Uterus (tissue), 4 donors: ENCODE measurements around the gene SNAP29. TPM values are rescaled to one million over a fixed set of nuclear protein-coding genes. Genes with fewer than 3 reads are reported as not detected.
A peak's percentile ranks its signal among the peaks of the same experiment; 100 is the strongest.

ENCODE experiments used
- DNase-seq, 2 donors: peaks; one replicate each; pipeline ENCODE4 v3.0.0-alpha.2; 2019 to 2020
- H3K27ac ChIP-seq, 2 donors: fragments of 200-600 bp; sonication (generic); 1 replicate in 1 of 2; 2 replicates in 1 of 2; pipeline ENCODE4 v1.5.1; 2016 to 2018
- H3K27me3 ChIP-seq, 2 donors: fragments of 200-600 bp; sonication (generic); one replicate each; pipeline ENCODE4 v1.5.1; 2018 to 2019; ENCODE audit warnings: control low read depth in 1 of 2
- H3K36me3 ChIP-seq, 2 donors: fragments of 200-600 bp; sonication (generic); one replicate each; pipeline ENCODE4 v1.5.1; 2019; ENCODE audit warnings: control low read depth in 1 of 2
- H3K4me1 ChIP-seq, 2 donors: fragments of 200-600 bp; sonication (generic); one replicate each; pipeline ENCODE4 v1.5.1; 2018 to 2019; ENCODE audit warnings: control low read depth in 1 of 2
- H3K4me3 ChIP-seq, 2 donors: fragments of 200-600 bp; sonication (generic); 1 replicate in 1 of 2; 2 replicates in 1 of 2; pipeline ENCODE4 v1.5.1; 2018 to 2019; ENCODE audit warnings: mild to moderate bottlenecking in 1 of 2
- H3K9me3 ChIP-seq, 2 donors: fragments of 200-600 bp; sonication (generic); one replicate each; pipeline ENCODE4 v1.5.1; 2019; ENCODE audit warnings: control low read depth in 1 of 2
- CTCF ChIP-seq, 4 experiments: fragments of 200-600 bp in 2 of 4; fragments of 450-650 bp in 2 of 4; sonication (generic) in 2 of 4; IDR thresholded peaks; one replicate each; pipeline ENCODE4 v1.5.1; 2016 to 2019; ENCODE audit warnings: antibody characterized with exemption in 4 of 4, mild to moderate bottlenecking in 2 of 4, moderate library complexity in 1 of 4
- POLR2A ChIP-seq, 2 donors: fragments of 450-650 bp; IDR thresholded peaks; one replicate each; pipeline ENCODE4 v1.6.1; 2016; ENCODE audit warnings: antibody characterized with exemption in 2 of 2, mild to moderate bottlenecking in 1 of 2, moderate library complexity in 1 of 2
- intact Hi-C: fragments of 100-400 bp; cut with DNase I; formaldehyde crosslinking; loops from one replicate; pipeline ENCODE4 v1.15.1; 2023; ENCODE audit warnings: low total_unique reads
- total RNA-seq, 4 donors: library from RNA; depleted of rRNA in 3 of 4; stranded (reverse); fragments of >200 nt in 3 of 4; gene quantifications; one replicate each; pipeline versions ENCODE4 v1.1.0 to v1.2.4, GENCODE V29; 2014 to 2023
- donor health status: DM: yes; HTN: yes; CAD: no.

SNAP29 gene
- total RNA-seq, 4 donors from 2014 or later = 5.3 to 33.5 (median 13.1) TPM

- Histone ChIP-seq H3K27me3 (no peaks in the 10 kb centered on the region), H3K36me3 (no peaks in the 10 kb centered on the region), H3K4me3 (no peak overlapping the region), H3K27ac (no peak overlapping the region), H3K4me1 (no peaks in the 10 kb centered on the region), H3K9me3 (no peaks in the 10 kb centered on the region)
- intact Hi-C loops = no loop called here
- TF ChIP-seq POLR2A (IDR thresholded peaks at IDR 0.05) (no peak), CTCF (IDR thresholded peaks at IDR 0.05) (no peak)
- no peak for DNase-seq
Observed at GRCh38 chr22:20863366-20863765, 4.6 kb downstream of the SNAP29 start.

- H3K4me1 ChIP-seq = no peaks in the 10 kb centered on the region
- intact Hi-C loops = no loop called here
Observed at GRCh38 chr22:20864186-20864908, 5.5 kb downstream of the SNAP29 start.

GRCh38 chr22:20865331-20865730, 6.5 kb downstream of the SNAP29 start:
- H3K4me3 ChIP-seq = no peak overlapping the region
- no peak for TF ChIP-seq POLR2A (IDR thresholded peaks at IDR 0.05)
- TF ChIP-seq CTCF (IDR thresholded peaks at IDR 0.05) = no peak
- no peak overlapping the region for H3K27ac ChIP-seq
- intact Hi-C loops = no loop called here
- no peaks in the 10 kb centered on the region for H3K36me3 ChIP-seq
- H3K4me1 ChIP-seq = no peaks in the 10 kb centered on the region
- no peaks in the 10 kb centered on the region for H3K27me3 ChIP-seq
- DNase-seq = no peak
- no peaks in the 10 kb centered on the region for H3K9me3 ChIP-seq

More at GRCh38 chr22:20864186-20864908, 5.5 kb downstream of the SNAP29 start:
- Histone ChIP-seq H3K4me3 (no peak overlapping the region), H3K27ac (no peak overlapping the region), H3K9me3 (no peaks in the 10 kb centered on the region), H3K36me3 (no peaks in the 10 kb centered on the region), H3K27me3 (no peaks in the 10 kb centered on the region)
- no peak for DNase-seq
- TF ChIP-seq CTCF (IDR thresholded peaks at IDR 0.05) (no peak), POLR2A (IDR thresholded peaks at IDR 0.05) (no peak)

DNA sequence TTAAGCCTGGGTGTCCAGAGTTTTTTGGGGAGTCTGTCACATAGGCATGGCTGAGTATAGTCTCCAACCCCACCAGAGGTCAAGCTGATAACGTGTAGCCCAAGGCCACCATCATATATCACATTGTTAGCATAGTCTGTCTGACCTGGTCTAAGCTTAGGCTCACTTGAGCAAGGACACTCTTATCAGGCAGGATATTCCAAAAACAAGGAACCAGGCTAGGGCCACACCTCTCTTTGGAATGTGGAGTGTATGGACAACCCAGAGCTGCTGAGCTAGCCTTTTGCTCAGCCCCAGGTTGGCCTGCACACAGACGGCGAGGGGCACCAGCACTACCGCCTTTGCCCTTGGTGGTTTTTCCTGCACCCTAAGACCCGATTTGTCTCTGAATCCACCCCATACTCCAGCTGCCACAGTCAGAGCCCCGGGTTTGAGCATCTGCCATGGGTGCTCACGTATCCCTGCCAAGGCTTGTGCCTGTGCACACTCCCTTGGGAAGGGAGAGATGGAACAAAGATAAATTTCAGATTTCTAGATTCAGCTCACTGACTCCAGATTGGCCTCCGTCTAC, 7.2 kb downstream of the SNAP29 start:
- intact Hi-C loops = no loop called here
- Histone ChIP-seq H3K4me1 (no peaks in the 10 kb centered on the region), H3K27ac (peak overlapping the region in 1 of 2 donors; percentile 96), H3K9me3 (no peaks in the 10 kb centered on the region), H3K4me3 (no peak overlapping the region), H3K27me3 (no peaks in the 10 kb centered on the region), H3K36me3 (no peaks in the 10 kb centered on the region)
- no peak for DNase-seq
- no peak for TF ChIP-seq CTCF (IDR thresholded peaks at IDR 0.05)
- TF ChIP-seq POLR2A (IDR thresholded peaks at IDR 0.05) = no peak

GRCh38 chr22:20866736-20867135, 7.9 kb downstream of the SNAP29 start:
- H3K4me3 ChIP-seq = no peak overlapping the region
- H3K36me3 ChIP-seq = no peaks in the 10 kb centered on the region
- DNase-seq = no peak
- no peaks in the 10 kb centered on the region for H3K4me1 ChIP-seq
- no peaks in the 10 kb centered on the region for H3K27me3 ChIP-seq
- H3K27ac ChIP-seq = peak overlapping the region; percentile 65 to 96
- intact Hi-C loops = no loop called here
- TF ChIP-seq CTCF (IDR thresholded peaks at IDR 0.05) (no peak), POLR2A (IDR thresholded peaks at IDR 0.05) (no peak)
- H3K9me3 ChIP-seq = no peaks in the 10 kb centered on the region
